ENCODE data around the gene JARID2.

Gene JARID2

GRCh38 chr6:15264412-15264811 lies 18.5 kb downstream of the JARID2 start:
- DNase-seq (ENCODE audit: low read depth, low spot score): no peak

GRCh38 chr6:15264902-15265761 lies 19.3 kb downstream of the JARID2 start:
- DNase-seq (ENCODE audit: low read depth, low spot score): no peak

DNA sequence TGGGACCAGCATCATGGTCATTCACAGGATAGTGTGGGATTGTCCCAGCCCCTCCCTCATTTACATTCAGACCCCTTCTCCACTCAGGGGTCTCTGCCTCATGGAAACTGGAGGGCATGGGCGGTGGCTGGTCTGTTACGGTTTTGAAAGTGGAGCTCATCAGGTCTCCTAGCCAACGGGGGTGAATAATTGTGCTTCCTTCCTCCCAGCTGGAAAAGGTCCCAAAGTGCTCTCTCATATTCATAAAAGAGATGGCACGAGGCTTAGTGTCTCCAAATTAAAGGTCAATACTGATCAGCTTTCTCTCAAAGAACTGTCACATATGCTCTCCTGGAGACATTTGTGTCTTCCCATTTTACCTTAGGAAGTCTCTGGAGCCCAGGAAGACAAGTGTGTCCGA lies 19.9 kb downstream of the JARID2 start:
- no peak for DNase-seq (ENCODE audit: low read depth, low spot score)

DNA sequence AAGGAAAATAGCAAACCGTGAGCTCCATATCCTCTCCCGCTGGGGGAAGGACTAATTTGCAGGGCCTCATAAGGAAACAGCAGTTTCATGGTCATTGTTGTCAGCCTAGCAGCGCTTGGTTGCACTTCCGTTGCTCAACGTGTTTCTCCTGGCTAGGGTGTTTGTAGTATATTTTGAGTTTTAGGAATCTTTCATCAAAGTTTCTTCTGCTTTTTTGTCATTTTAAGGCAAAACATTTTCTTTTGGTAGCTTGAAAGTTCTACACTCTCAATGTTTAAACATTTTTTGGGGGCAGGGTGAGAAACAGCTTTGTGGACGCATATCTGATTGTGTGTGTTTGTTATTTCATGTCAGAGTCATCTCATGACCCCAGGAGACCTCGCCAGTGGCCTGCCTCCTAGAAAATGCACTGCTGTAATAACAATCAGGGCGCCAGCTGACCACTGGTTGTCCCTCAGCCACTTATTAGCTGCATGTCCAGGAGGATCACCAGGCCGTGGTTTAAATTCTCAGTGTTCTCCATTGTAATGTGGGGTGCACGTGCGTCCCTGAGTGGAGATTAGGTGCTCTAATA lies 20.6 kb downstream of the JARID2 start:
- no peak for DNase-seq (ENCODE audit: low read depth, low spot score)

DNA sequence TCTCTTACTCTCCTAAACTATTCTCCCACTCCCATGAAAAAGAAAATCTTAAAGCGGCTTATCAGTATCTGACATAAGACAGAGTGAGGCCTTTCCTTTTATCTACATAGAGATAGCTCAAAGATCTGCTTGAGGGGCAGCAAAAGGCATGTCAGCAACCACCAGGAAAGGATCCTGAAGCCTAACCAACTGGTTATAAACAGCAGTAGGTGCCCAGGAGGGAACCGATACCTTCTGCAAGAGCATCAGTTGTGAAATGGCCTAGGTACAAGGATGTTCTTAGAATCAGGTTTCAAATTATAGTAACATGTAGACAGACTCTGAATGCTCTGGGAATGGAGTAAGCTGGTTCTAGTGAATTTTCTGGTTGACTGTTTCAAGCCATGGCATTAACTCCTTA lies 21.4 kb downstream of the JARID2 start:
- DNase-seq (ENCODE audit: low read depth, low spot score): no peak

- DNase-seq (ENCODE audit: low read depth, low spot score): no peak
Observed at GRCh38 chr6:15268137-15268908, 22.5 kb downstream of the JARID2 start.

DNA sequence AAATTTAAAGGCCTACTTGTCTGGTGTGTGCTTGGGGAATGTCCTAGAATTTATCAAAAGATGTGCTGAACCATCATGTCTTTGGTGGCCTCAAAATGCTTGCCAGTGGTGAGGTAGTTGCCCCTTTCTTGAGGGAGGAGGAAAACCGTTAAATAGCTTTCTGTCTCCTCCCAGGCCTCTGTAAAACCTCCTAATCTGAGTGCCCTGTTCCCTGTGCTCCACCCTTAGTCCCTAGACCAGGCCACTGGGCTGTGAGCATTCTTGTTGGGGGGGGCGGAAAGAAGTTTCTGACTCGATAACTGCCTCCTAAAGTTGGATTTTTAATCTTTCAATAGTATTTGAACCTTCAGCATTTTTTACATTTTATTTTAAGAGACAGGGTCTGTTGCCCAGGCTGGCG lies 23.1 kb downstream of the JARID2 start:
- DNase-seq (ENCODE audit: low read depth, low spot score): no peak

- DNase-seq (ENCODE audit: low read depth, low spot score): no peak
Observed at GRCh38 chr6:15269619-15270018, 23.8 kb downstream of the JARID2 start.

DNA sequence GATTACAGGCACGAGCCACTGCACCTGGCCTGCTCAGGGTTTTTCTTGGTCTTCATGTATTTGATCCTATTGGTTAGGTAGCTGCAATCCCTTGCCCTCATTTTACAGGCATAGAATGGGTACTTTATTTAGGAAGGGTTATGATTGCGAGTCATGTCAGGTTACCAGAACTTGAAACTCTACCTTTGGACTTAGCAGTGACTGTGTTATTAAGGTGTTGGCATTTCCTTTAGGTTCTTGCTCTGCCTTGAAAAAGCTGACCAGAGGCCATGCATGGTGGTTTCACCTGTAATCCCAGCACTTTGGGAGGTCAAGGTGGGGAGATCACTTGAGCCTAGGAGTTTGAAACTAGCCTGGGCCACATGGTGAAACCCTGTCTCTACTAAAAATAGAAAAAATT lies 24.5 kb downstream of the JARID2 start:
- DNase-seq (ENCODE audit: low read depth, low spot score): no peak

GRCh38 chr6:15272562-15272961 lies 26.7 kb downstream of the JARID2 start:
- DNase-seq (ENCODE audit: low read depth, low spot score): no peak

GRCh38 chr6:15274692-15275387 lies 29.0 kb downstream of the JARID2 start:
- no peak for DNase-seq (ENCODE audit: low read depth, low spot score)

DNA sequence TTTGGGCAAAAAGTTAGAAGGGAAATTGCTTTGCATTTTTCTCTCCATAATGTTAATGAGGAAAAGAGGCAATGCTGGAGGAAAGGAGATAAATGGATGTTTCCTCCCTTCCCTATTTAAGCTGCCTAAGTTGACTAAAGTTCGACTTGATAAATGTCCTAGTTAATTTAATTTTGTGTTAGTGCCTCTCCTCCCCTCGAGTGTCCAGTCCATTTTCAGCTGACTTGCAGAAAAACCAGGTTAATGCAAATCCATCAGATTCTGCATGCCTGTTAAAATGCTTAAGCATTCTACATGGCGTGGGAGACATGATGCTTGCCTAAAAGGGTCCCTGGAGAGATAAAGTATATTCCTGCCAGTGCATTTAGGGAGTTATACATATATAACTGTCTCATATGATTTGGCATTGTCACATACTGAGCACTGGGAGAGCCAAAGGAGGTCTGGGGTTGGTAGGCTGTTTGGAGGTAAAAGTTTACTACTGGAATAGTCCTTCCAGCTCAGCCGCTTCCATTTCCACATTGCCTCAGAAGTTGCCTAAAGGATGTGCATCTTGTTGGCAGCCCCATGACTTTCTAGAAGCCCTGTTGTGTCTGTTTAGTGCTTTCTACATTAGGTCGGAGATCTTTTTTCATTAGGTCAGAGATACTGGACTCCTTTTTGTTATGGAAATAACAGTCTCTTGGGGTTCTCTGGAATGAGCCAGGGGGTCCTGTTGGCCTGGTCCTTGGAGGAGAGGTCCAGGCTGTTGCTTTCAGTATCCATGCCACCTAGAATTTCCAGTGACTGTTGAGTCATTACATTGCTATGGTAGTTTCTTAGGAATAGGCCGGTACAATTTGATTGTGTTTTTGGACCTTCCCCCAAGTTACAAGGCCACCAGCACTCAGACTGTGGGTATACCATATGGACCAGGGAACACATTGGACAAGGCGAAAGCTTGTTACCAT lies 30.4 kb downstream of the JARID2 start:
- DNase-seq (ENCODE audit: low read depth, low spot score): no peak

DNA sequence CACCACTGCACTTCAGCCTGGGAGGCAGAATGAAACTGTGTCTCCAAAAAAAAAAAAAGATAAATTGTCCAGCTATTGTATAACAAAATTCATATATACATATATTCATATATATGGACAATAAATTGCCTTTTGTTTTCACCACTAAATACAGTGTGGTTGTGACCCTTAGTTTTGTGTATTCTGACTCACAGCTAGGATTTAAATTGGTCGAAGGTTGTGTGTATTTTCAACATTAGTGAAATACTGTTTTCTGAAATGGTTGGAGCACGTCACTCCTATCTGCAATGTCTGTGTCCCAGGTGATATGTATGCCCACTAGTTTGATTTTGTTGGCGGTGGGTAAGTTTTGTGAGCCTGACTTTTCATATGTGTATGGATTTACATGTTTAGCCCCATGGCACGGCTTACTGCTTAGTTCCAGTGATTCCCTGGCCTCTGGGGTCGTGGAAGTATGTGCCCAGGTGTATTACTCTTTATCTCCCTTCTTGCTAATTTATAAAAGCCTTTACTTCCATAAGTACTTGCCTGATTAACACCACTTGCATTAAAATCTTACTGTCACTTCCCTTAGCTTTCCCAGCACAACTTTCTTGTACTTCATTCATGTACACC lies 33.3 kb downstream of the JARID2 start:
- no peak for DNase-seq (ENCODE audit: low read depth, low spot score)

- no peak for DNase-seq (ENCODE audit: low read depth, low spot score)
Observed at GRCh38 chr6:15280028-15280427, 34.2 kb downstream of the JARID2 start.

DNA sequence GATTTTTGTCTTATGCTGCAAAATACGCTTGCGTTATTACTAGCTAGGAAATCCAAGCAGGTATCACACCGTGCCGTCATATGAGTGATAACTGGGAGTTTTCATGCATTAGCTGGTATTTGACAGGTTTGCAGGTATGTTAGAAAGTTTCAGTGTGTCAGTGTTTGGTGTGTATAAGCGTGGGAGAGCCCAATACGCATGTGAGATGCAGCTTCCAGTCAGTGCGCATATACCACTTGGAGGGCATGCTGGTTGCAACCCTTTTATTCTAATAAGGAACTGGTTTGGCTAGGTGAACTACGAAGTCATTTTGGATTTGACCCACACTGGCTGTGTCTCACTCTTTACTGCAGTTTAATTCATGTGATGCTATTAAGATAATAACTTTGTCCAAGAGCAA lies 35.1 kb downstream of the JARID2 start:
- no peak for DNase-seq (ENCODE audit: low read depth, low spot score)

GRCh38 chr6:15282334-15282733 lies 36.5 kb downstream of the JARID2 start:
- no peak for DNase-seq (ENCODE audit: low read depth, low spot score)

DNA sequence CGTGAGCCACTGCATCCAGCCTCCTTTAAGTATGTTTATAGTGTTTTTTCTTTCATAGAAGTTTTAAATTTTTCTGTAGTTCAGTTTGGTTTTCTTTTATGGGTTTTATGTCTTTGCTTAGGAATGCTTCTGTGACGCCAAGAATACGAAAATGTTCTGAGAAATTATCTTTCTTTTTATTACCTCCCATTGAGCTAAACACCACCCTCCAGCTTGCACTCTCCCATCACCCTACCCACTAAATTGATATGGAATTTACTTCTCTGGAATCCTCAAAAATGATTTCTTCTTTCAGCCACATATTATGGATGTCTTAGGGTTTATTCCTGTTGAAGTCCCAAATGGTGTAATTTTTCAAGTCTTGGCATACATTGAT lies 38.1 kb downstream of the JARID2 start:
- no peak for DNase-seq (ENCODE audit: low read depth, low spot score)

DNA sequence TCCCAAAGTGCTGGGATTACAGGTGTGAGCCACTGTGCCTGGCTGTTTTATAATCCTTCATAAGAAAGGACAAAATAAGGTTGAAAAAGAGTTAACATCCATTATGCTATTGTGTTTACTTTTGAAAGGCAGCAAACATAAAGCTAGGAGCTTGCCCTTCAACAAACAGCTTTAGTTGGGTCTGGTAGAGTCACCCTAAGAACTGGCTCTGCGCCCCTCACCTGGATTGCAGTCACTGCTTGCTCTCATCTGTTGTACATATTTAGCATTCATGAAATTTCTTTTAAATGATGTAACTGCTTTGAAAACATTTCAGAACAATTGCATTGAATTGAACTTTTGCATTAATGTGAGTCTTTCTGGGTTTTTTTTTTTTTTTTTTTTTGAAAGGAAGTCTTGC lies 38.9 kb downstream of the JARID2 start:
- DNase-seq (ENCODE audit: low read depth, low spot score): no peak

GRCh38 chr6:15285682-15286294 lies 39.9 kb downstream of the JARID2 start:
- DNase-seq (ENCODE audit: low read depth, low spot score): no peak
